ENCODE data around the gene RBP3. TPM values are rescaled to one million over a fixed set of nuclear protein-coding genes. Genes with fewer than 3 reads are reported as not detected.

RBP3 gene
- total and polyA plus RNA-seq, 2 experiments from 2014 or later = 0.53 to 1.3 TPM

DNA sequence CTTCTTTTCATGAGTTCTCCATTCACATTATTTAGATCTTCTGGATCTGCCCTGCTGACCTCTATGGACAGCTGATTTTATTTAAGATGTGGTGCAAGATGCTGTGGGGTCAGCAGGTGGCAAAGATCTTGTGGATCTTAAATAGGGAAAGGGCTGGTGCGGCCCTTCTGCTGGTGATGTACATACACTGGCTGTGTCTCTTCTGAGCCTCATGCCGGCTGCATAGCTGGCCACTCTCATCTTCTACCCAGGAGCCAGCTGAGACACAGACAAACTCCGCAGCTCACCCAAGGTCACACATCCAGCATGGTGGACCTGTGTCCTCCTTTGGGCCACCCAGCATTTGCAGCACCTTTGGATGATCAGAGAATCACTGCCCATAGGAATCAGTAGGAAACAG is 9.7 kb downstream of the RBP3 start:
- Histone ChIP-seq H4K20me1 (ENCODE audit: insufficient read depth, poor library complexity, severe bottlenecking) (no peaks in the 10 kb centered on the region), H2AFZ (no peak overlapping the region), H3K79me2 (no peaks in the 10 kb centered on the region), H3K9me3 (ENCODE audit: low read depth) (no peaks in the 10 kb centered on the region), H3K27ac (no peak overlapping the region), H3K9me2 (replicated peaks; ENCODE audit: insufficient read depth) (no peaks in the 10 kb centered on the region), H3K4me2 (no peak overlapping the region), H3K36me3 (replicated peaks; ENCODE audit: insufficient read depth, low read depth) (no peaks in the 10 kb centered on the region), H3K27me3 (no peaks in the 10 kb centered on the region), H3K4me1 (ENCODE audit: insufficient read depth) (no peaks in the 10 kb centered on the region), H3K4me3 (no peak overlapping the region)
- WGBS (ENCODE audit: low lambda C conversion rate, missing lambda C conversion rate) = 95% methylated on average over 3 of the region's 3 CpGs
- no peak for DNase-seq (ENCODE audit: low spot score)
- TF ChIP-seq EZH2phosphoT487 (IDR thresholded peaks at IDR 0.05; ENCODE audit: low read depth, severe bottlenecking, unreplicated experiment) = no peak
- TF ChIP-seq, protein P1, sequence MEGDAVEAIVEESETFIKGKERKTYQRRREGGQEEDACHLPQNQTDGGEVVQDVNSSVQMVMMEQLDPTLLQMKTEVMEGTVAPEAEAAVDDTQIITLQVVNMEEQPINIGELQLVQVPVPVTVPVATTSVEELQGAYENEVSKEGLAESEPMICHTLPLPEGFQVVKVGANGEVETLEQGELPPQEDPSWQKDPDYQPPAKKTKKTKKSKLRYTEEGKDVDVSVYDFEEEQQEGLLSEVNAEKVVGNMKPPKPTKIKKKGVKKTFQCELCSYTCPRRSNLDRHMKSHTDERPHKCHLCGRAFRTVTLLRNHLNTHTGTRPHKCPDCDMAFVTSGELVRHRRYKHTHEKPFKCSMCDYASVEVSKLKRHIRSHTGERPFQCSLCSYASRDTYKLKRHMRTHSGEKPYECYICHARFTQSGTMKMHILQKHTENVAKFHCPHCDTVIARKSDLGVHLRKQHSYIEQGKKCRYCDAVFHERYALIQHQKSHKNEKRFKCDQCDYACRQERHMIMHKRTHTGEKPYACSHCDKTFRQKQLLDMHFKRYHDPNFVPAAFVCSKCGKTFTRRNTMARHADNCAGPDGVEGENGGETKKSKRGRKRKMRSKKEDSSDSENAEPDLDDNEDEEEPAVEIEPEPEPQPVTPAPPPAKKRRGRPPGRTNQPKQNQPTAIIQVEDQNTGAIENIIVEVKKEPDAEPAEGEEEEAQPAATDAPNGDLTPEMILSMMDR (IDR thresholded peaks at IDR 0.05; ENCODE audit: poor library complexity) = no peak
- no peak for TF ChIP-seq EZH2 (IDR thresholded peaks at IDR 0.05; ENCODE audit: borderline replicate concordance)

DNA sequence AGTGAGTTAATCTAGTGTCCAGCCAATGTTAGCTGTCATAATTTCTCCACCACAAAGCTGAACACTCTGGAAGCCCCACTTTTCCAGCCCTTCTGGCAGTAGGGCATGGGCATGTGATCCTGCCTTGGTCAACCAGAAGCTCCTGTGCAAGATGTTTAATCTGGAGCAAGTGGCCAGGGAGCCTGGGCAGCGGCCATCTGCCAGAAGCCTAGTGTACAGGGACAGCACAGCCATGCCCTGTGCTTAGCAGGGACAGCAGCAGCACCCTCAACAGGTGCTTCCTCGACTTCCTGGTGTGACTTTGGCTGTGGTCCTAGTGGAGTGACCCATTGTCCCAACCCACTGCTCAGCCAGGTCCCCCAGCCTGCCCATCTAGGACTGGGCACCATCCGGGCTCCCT is 10.3 kb downstream of the RBP3 start:
- Histone ChIP-seq H3K27me3 (no peaks in the 10 kb centered on the region), H3K4me1 (ENCODE audit: insufficient read depth) (no peaks in the 10 kb centered on the region), H3K36me3 (replicated peaks; ENCODE audit: insufficient read depth, low read depth) (no peaks in the 10 kb centered on the region), H3K9me2 (replicated peaks; ENCODE audit: insufficient read depth) (no peaks in the 10 kb centered on the region), H3K4me3 (no peak overlapping the region), H3K79me2 (no peaks in the 10 kb centered on the region), H3K9me3 (ENCODE audit: low read depth) (no peaks in the 10 kb centered on the region), H2AFZ (no peak overlapping the region), H4K20me1 (ENCODE audit: insufficient read depth, poor library complexity, severe bottlenecking) (no peaks in the 10 kb centered on the region), H3K4me2 (no peak overlapping the region), H3K27ac (no peak overlapping the region)
- 83% methylated on average over 3 of the region's 3 CpGs for WGBS (ENCODE audit: low lambda C conversion rate, missing lambda C conversion rate)
- DNase-seq (ENCODE audit: low spot score) = no peak
- TF ChIP-seq, protein P1 (IDR thresholded peaks at IDR 0.05; ENCODE audit: poor library complexity) = no peak
- TF ChIP-seq EZH2phosphoT487 (IDR thresholded peaks at IDR 0.05; ENCODE audit: low read depth, severe bottlenecking, unreplicated experiment) (no peak), EZH2 (IDR thresholded peaks at IDR 0.05; ENCODE audit: borderline replicate concordance) (no peak)

DNA sequence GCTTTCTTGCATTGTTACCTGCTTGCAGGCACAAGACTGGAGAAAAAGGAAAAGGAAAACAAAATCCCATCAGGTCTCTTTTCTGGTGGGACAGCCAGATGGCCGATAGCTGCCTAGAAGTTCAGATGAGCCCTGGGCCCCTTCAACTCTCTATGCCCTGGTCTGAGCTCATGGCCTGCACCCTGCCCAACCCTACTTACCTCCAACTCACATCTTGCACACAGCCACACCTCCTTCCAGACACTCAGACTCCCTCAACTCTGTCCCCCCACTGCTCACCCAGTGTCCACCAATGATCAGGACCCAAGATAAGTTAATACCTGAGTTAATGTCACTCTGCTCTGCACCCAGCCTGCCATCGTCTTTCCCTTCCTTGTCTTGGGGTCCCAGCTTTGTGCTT is 10.9 kb downstream of the RBP3 start:
- 92% methylated on average over 2 of the region's 2 CpGs for WGBS (ENCODE audit: low lambda C conversion rate, missing lambda C conversion rate)
- TF ChIP-seq EZH2phosphoT487 (IDR thresholded peaks at IDR 0.05; ENCODE audit: low read depth, severe bottlenecking, unreplicated experiment) = no peak
- TF ChIP-seq, protein P1 (IDR thresholded peaks at IDR 0.05; ENCODE audit: poor library complexity) = no peak
- no peak for TF ChIP-seq EZH2 (IDR thresholded peaks at IDR 0.05; ENCODE audit: borderline replicate concordance)
- Histone ChIP-seq H4K20me1 (ENCODE audit: insufficient read depth, poor library complexity, severe bottlenecking) (no peaks in the 10 kb centered on the region), H2AFZ (no peak overlapping the region), H3K27ac (no peak overlapping the region), H3K36me3 (replicated peaks; ENCODE audit: insufficient read depth, low read depth) (no peaks in the 10 kb centered on the region), H3K9me2 (replicated peaks; ENCODE audit: insufficient read depth) (no peaks in the 10 kb centered on the region), H3K4me3 (no peak overlapping the region), H3K9me3 (ENCODE audit: low read depth) (no peaks in the 10 kb centered on the region), H3K79me2 (no peaks in the 10 kb centered on the region), H3K4me1 (ENCODE audit: insufficient read depth) (no peaks in the 10 kb centered on the region), H3K27me3 (no peaks in the 10 kb centered on the region), H3K4me2 (no peak overlapping the region)
- DNase-seq (ENCODE audit: low spot score) = no peak

Data from hepatocyte (in vitro differentiated cells).